Right lung (tissue), 5 donors: ENCODE results near the gene TMEM69. TPM values are rescaled to one million over a fixed set of nuclear protein-coding genes. Genes with fewer than 3 reads are reported as not detected.
A peak's percentile ranks its signal among the peaks of the same experiment; 100 is the strongest.
"Not testable (repeated sequence)": the region's sequence is repeated elsewhere in the genome, so short reads cannot be mapped to it uniquely, and the experiment has no call there.

Experiments
- DNase-seq, 2 donors: peaks; one replicate each; pipeline ENCODE4 v3.0.0-alpha.2; 2013
- polyA plus RNA-seq, 5 donors: library from polyadenylated mRNA; unstranded; fragments of 120-200 nt; gene quantifications; one replicate each; pipeline versions ENCODE4 v1.2.1 to v1.2.3, GENCODE V29; 2013; ENCODE audit warnings: inconsistent platforms in 1 of 5, low replicate concordance in 1 of 5; ENCODE audit not compliant: insufficient read length in 5 of 5, insufficient read depth in 1 of 5

The TMEM69 gene
- polyA plus RNA-seq, 5 donors = 33.3 to 59.1 (median 49.6) TPM

DNA sequence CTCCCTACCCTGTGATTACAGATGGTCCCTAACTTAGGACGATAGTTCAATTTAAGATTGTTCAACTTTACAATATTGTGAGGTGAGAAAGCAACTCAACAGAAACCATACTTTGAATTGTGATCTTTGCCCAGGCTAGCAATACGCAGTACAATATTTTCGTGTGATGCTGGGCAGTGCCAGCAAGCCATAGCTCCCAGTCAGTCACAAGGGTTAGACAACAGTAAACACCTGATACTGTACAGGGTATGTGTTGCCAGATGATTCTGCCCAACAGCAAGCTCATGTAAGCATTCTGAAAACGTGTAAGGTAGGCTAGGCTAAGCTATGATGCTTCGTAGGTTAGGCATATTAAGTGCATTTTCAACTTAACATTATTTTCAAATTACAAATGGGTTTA, 13.5 kb upstream of the TMEM69 start:
- DNase-seq = no peak

DNA sequence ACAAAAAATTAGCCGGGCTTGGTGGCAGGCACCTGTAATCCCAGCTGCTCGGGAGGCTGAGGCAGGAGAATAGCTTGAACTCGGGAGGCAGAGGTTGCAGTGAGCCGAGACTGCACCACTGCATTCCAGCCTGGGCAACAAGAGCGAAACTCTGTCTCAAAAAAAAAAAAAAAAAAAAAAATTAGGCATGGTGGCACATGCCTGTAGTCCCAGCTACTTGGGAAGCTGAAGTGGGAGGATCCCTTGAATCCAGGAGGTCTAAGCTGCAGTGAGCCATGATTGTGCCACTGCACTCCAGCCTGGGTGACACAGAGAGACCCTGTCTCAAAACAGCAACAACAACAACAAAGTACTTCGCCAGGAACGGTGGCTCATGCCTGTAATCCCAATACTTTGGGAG, 11.4 kb upstream of the TMEM69 start:
- not testable (repeated sequence) for DNase-seq

DNA sequence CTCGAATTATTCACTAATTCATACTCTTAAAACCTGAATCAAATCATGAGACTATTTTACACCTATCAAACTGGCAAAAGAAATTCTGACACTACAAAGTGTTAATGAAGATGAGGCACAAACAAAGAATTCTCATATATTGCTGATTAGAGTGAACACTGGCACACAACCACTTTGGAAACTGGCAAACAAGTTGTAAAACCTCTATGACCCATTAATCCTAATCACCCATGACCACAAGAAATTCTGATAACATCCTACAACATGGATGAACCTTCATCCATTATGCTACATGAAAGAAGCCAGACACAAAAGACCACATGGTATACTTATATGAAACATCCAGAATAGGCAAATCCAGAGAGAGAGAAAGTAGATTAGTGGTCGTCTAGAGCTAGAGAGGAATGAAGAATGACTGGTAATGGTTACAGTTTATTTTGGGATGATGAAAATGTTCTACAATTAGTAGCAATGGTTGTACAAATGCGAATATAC, 10.2 kb upstream of the TMEM69 start:
- DNase-seq = no peak

DNA sequence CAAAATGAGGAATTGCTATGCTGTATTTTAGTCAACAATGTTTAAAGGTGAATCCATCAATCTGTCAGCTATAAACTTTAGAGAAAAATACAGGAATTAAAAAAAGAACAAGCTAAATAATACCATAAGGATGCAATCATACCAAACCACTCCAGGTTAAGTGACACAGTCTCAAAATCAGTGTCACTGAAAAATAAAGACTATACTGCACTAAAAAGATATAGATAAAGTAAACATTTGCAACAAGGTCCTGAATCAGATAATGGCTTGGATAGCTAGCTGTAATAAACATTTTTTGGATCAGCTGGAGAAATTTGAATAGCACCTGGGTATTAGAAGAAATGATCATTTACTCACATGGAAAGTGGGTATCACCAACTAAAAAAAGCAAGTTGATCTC, 9.5 kb upstream of the TMEM69 start:
- DNase-seq = no peak

DNA sequence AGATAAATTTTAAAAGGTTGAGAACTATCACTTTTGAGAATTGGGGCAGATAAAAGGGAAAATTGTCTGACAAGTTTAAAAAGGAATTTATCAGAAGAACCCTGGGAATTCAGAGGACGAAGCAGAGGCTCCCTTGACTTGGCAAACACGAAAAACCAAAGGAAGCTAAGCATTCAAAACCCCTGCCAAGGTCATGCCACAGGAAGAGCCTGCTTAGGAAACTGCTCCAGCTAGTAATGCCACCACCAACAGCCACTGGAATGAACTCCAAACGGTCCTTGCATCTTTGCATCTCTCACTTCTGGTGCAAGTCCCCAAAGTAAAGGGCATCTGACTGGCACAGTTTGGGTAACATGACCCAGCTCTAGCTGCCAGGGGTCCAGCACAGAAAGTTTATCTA, 8.9 kb upstream of the TMEM69 start:
- DNase-seq = no peak

DNA sequence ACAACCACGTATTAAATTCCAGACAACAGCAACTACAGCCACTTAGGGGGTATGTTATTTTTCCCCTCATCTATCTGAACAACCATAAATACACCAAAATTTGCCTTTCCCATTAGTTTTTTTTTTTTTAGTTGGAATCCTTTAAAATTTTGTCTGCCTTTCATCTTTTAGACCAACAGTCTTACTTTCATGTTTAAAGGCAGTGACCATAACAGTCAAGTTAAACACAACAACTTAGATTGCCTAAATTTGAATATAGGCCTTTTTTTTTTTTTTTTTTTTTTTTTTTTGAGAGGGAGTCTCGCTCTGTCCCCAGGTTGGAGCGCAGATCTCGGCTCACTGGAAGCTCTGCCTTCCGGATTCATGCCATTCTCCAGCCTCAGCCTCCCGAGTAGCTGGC, 5.0 kb upstream of the TMEM69 start:
- DNase-seq = no peak

DNA sequence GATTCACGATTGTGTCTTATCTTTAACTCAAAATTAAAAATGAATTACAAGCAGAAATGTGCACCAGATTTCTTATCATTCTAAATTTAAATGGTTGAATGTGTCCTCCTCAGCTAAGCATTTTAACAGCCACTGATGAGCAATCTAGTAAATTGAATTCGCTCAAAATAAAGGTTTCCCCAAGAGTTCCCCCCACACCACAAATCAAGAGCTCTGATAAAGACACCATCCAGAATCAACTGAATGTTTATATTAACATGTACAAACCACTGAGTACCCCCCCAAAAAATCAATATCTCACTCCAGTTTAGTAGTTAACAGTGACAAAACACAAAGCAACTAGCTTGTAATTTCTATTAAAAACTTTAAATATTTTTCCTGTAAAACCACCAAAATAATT, 3.6 kb upstream of the TMEM69 start:
- no peak for DNase-seq

DNA sequence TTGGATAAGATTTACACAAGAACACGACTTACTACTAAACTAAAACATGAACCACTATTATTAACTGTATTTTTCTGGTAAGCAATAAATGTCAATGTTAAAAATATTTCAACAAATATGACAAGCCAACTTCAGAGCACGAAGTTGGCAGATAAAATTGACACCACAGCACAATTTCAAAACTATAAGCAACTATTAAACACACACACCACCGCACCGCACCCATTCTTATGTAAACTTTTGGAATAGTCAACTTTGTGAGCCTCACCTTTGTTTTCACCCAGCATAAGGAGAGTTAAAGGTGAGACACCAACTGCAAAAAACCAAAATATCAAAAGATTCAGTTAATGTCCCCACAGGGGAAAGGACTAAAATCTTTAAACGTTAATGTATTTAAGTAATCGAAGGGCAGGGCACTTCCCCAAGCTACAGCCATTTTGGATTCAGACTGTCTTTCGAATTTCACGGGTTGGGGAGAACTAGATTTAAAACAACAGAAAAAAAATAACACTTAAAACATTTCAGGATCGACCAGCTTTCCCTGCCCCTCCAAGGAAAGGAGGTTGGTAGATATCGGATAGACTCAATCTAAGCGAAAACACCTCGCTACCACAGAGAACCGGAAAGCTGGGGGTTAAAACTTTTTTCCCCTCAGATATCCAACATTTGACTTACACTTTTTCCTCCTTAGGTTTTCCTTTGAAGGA, 2.5 kb upstream of the TMEM69 start:
- peak in 1 of 2 donors; percentile 24 for DNase-seq

DNA sequence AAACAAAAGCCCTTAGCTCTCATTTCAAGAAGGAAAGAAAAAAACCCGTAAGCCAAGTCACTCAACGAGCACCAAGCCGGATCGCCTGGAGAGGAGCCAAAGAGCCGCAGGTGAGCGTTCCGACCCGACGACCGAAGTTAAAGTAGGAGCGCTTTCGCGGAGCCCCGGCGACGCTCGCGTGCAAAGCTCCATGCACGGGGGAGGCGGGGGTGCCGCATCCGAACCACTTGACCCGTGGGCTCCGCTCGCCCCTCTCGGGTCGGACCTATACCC, 2.0 kb upstream of the TMEM69 start:
- no peak for DNase-seq

DNA sequence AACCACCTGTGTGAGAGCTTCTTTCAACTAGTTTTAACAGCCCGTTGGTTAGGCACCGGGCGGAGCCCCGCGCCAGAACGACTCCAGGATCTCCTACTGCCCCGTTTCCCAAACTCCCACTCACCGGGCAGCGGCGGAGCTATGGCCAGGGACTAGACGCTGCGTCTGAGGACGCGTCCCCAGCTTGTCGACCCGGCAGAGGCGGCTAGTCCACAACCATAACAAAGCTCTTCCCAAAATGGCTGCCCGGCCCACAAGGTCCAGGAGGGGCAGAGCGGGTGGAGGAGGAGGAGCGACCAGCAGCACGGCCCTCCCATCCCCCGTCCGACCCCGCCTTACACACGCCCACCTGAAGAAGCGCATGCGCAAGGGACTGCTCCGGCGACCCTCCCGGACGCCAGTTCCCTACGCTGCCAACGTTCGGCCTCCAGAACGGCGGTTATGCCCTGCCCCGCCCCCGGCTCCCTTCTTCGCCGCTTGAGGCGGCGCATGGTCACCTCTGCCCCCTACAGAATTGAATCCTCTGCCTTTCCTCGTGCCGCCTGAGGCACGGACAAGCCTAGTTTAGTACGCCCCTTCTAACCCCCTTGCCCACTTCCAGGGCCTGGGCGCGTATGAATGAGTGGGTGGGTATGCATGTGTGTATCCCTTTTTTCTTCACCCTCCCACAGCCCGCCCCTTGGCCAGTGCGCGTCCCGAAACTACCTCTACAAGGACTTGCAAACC, 1.5 kb upstream of the TMEM69 start, which contains the start of gene GPBP1L1:
GPBP1L1 (minus strand) TSS at position 246 of the 726 bp plus-strand sequence. CDS start 27,446 bp downstream, outside the sequence.
- peak; percentile 98 for DNase-seq

DNA sequence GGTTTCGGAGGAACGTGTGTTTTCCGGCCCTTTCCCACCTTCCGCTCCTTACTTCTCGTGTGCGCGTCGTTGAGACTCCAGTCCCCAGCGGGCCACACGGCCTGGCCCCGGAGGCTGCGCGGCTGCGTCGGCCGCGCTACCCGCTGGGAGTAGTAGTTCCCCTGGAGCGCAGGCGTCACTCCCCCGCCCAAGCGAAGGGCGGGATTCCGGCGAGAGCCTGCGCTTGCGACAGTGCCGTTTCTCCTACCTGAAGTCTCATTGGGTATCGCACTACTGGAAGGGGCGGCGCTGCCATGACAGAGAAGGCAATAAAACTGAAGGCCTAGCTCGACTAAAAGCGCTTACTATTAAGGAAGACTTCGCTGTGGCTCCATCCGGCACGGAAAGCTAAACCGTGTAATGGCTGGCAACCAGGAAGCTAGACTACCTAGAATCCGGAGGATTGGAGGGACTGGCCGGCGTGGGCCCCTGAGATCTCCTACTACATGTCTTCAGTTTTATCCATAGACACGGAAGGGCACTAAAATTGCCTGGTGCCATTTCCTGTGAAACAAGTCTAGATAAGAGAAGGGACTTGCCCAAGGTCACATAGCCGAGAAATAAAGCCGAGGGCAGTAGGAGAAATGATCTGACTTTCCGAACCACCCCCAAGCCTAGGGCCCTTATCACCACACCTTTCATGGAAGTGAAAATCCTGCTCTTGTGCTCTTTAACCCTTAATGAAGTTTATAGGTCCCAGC, 797 bp upstream of the TMEM69 start:
- DNase-seq = peak; percentile 99

DNA sequence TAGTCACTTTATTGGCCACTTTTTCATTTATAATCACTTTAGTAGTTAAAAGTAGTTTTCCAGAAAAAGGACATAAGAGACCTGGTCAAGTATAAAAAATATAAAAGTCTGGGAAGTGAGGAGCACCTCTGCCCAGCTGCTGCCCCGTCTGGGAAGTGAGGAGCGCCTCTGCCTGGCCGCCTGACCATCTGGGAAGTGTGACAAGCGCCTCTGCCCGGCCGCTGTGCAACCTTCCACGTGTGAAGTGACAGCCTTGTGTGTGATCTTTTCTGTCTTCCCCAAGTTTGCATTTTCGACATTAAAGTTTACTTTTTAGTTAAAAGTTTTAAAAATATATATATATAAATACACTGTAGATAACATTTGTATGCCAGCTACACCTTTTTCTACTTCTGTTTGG, 5.8 kb downstream of the TMEM69 start:
- not testable (repeated sequence) for DNase-seq

DNA sequence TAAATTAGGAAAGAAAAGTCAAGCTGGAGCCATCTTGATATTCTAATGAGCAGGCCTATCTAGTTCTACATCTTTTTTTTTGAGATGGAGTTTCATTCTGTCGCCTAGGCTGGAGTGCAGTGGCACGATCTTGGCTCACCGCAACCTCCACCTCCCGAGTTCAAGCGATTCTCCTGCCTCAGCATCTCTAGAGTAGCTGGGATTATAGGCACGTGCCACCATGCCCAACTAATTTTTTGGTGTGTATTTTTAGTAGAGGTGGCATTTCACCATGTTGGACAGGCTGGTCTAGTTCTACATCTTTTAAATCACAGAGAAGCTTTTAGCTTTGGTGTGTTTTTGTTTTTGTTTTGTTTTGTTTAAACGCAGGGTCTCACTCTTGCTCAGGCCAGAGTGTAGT, 6.8 kb downstream of the TMEM69 start:
- DNase-seq = no peak

DNA sequence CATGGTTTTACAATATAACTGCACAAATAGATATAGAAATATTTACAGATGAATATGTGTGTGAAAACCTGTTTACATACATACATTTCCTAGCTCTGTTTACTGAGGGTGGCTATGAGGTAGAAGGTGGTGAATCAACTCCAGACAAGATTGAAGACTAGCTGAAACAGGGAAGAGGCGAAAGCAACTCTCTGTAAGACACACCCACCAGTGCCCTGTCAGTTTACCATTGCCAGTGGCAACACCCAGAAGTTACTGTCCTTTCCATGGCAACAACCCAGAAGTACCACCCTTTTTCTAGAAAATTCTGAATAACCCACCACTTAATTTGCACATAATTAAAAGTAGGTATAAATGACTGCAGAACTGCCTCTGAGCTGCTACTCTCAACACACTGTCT, 16.7 kb downstream of the TMEM69 start:
- DNase-seq = no peak

DNA sequence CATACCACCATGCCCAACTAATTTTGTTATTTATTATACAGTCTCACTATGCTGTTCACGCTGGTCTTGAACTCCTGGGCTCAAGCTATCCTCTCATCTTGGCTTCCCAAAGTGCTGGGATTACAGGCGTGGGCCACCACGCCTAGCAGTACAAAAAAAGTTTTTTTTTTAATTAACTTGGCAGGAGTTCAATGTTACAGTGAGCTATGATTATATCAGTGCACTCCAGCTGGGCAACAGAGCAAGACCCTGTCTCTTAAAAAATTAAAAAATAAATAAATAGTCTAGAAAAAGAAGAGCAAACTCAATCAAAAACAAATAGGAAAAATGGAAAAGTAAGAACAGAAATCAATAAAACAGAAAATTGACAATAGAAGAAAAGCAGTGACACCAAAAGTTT, 25.7 kb downstream of the TMEM69 start:
- no peak for DNase-seq

DNA sequence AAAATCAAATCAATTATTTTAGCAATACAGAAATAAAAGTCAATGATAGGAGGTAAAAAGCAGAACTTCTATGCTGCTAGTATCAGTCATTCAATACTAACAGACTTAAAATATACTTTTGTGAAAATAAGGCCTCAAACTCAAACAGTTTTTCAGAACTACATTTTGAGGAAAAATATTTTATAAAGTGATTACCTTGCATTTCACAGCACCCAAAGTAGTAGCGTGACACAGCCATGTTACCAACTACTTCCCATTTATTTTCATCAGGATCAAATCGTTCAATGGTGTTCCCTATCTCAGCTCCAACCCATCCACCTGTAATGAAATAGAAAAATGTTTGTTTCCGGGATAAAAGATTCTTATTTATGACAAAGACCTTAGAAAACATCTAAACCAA, 28.7 kb downstream of the TMEM69 start:
- no peak for DNase-seq

DNA sequence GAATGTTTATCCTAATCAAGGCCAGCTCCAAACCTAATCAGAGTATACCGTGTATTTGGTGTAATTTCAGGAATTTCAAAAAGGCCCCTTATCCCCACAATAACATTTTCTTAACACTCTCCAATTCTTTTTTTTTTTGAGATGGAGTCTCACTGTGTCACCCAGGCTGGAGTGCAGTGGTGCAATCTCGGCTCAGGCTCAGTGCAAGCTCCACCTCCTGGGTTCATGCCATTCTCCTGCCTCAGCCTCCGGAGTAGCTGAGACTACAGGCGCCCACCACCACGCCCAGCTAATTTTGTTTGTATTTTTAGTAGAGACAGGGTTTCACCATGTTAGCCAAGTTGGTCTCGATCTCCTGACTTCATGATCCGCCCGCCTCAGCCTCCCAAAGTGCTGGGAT, 29.4 kb downstream of the TMEM69 start:
- DNase-seq = not testable (repeated sequence)

DNA sequence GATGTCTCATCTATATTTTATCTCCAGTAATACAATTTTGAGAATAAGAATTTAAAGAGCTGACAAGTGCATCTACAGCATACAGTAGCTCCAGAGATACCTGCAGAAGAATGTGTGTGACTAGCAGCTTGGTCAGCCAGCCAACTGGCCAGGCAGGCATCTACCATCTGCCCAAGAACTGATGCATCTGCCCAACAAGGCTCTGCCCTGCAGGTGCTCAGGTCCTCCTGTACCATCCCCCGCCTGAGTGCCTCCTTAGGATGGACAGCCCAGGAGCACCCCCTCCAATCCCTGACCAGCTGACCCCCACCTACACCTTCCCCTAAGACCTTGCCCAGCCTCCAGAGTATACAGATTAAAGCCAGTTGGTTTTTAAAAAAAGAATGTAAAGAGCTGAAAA, 30.3 kb downstream of the TMEM69 start:
- DNase-seq = no peak

DNA sequence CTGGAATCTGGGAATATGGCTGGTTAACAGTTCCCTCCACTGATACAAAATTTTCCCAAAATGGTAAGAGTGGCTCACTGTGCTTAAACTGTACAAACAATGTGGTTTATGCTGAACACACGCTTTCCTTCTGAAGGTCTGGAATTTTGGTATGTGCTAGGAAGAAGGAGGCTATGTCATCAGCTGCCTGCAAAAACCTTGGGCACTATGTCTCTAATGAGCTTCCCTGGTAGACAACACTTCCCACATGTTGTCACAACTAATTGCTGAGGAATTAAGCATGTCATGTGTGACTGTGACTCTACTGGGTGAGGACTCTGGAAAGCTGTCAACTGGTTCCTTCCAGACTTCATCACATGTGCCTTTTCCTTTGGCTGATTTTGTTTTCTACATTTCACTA, 33.2 kb downstream of the TMEM69 start:
- no peak for DNase-seq

DNA sequence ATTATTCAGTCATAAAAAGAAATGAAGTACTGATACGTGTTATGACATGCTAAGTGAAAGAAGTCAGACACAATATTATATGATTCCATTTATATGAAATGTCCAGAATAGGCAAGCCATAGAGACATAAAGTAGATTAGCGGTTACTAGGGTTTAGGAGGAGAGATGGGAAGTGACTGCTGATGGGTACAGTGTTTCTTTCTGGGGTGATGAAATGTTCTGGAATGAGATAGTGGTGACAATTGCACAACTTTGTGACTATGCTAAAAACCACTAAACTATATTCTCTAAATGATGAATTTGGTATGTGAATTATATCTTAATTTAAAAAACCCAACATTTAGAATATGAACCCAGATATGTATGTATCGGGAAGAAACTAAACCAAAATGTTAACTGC, 34.8 kb downstream of the TMEM69 start:
- DNase-seq = no peak

DNA sequence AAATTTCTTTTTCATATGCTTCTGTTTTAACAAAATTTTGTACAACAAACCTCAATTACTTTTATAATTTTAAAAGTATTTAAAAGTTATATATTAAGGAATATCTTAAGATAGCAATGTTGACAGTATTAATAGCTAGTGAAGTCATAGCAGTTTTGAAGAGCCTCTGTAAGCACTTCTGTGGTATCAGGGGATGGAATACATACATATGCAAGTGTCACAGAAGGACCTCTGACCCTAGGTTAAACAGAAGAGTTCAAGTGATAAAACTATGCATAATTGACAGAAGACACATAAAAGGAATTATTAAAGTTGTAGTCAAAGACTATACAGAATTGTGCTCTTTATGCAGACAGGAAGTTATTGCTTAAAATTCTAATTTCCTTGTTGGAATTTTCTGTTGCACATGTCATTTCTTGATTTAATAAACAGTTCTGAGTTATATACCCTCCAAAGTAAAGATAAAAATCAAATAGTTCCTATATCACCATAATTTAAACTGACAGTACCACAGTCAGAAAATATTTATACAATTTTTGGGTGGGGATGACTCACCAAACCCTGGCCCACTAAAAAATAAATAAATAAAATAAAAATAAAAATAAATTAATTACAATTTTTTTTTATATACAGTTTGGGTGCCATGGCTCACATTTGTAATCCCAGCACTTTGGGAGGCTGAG, 35.4 kb downstream of the TMEM69 start:
- no peak for DNase-seq

DNA sequence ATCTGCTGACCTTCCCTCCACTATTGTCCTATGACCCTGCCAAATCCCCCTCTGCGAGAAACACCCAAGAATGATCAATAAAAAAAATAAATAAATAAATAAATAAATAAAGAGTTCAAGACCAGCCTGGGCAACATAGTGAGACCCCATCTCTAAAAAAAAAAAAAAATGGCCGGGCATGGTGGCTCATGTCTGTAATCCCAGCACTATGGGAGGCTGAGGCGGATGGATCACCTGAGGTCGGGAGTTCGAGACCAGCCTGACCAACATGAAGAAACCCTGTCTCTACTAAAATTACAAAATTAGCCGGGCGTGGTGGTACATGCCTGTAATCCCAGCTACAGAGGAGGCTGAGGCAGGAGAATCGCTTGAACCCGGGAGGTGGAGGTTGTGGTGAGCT, 38.0 kb downstream of the TMEM69 start:
- DNase-seq = not testable (repeated sequence)
